MM.1S (cell line): Measurements from ENCODE around the gene MRPS2.

ENCODE experiments used
- DNase-seq: peaks from one replicate; pipeline ENCODE4 v3.0.0-alpha.2; 2015
- H2AFZ ChIP-seq: fragments of 300-600 bp; sonication (generic); 2 replicates; pipeline ENCODE4 v1.6.0; 2016; ENCODE audit warnings: antibody characterized with exemption, low read length
- H3F3A ChIP-seq: fragments of 300-600 bp; sonication (generic); 2 replicates; pipeline ENCODE4 v1.6.1; 2016; ENCODE audit warnings: mild to moderate bottlenecking, antibody characterized with exemption, low read length, moderate library complexity, mixed read lengths; ENCODE audit not compliant: insufficient read depth
- H3K27ac ChIP-seq: fragments of 300-600 bp; sonication (generic); 2 replicates; pipeline ENCODE4 v1.5.1; 2016; ENCODE audit warnings: mild to moderate bottlenecking, low read length
- H3K27me3 ChIP-seq: fragments of 300-600 bp; sonication (generic); replicated peaks from 2 replicates; pipeline ENCODE4 v1.6.0; 2016; ENCODE audit warnings: low read length; ENCODE audit not compliant: insufficient read depth
- H3K36me3 ChIP-seq: fragments of 300-600 bp; sonication (generic); replicated peaks from 2 replicates; pipeline ENCODE4 v1.6.1; 2016; ENCODE audit warnings: mild to moderate bottlenecking, low read length, mixed read lengths; ENCODE audit not compliant: insufficient read depth
- H3K4me1 ChIP-seq: fragments of 300-600 bp; sonication (generic); 2 replicates; pipeline ENCODE4 v1.6.1; 2016; ENCODE audit warnings: low read length, mixed read lengths
- H3K4me2 ChIP-seq: fragments of 300-600 bp; sonication (generic); 2 replicates; pipeline ENCODE4 v1.6.0; 2016; ENCODE audit warnings: low read depth, low read length
- H3K4me3 ChIP-seq: fragments of 300-600 bp; sonication (generic); 2 replicates; pipeline ENCODE4 v1.5.1; 2016; ENCODE audit warnings: low read length, mixed read lengths
- H3K79me2 ChIP-seq: fragments of 300-600 bp; sonication (generic); 2 replicates; pipeline ENCODE4 v1.6.1; 2016; ENCODE audit warnings: mixed run types, low read length, mixed read lengths
- H3K9ac ChIP-seq: fragments of 300-600 bp; sonication (generic); 2 replicates; pipeline ENCODE4 v1.6.1; 2016; ENCODE audit warnings: low read length, mixed read lengths
- H3K9me2 ChIP-seq: fragments of 300-600 bp; sonication (generic); replicated peaks from 2 replicates; pipeline ENCODE4 v1.6.1; 2016; ENCODE audit warnings: mild to moderate bottlenecking, low read length, mixed read lengths; ENCODE audit not compliant: insufficient read depth
- H3K9me3 ChIP-seq: fragments of 300-600 bp; sonication (generic); replicated peaks from 2 replicates; pipeline ENCODE4 v1.6.1; 2016; ENCODE audit warnings: mild to moderate bottlenecking, low read length, mixed read lengths; ENCODE audit not compliant: insufficient read depth
- H4K20me1 ChIP-seq: fragments of 300-600 bp; sonication (generic); 2 replicates; pipeline ENCODE4 v1.6.1; 2016; ENCODE audit warnings: mild to moderate bottlenecking, low read length, moderate library complexity, mixed read lengths; ENCODE audit not compliant: insufficient read depth
- EZH2 ChIP-seq: fragments of 300-600 bp; sonication (generic); optimal IDR thresholded peaks from 2 replicates; pipeline ENCODE3; 2017; ENCODE audit warnings: low read depth, mild to moderate bottlenecking, antibody characterized with exemption, low read length, mixed read lengths
- EZH2phosphoT487 ChIP-seq: fragments of 300-600 bp; sonication (generic); IDR thresholded peaks from 2 replicates; pipeline ENCODE4 v1.6.1; 2018; ENCODE audit warnings: antibody characterized with exemption, low read length
- TF ChIP-seq, protein P1 (sequence below): fragments of 300-600 bp; sonication (generic); IDR thresholded peaks from 2 replicates; pipeline ENCODE4 v1.5.1; 2016; ENCODE audit warnings: antibody characterized with exemption, low read length, mixed read lengths

MRPS2 gene

DNA sequence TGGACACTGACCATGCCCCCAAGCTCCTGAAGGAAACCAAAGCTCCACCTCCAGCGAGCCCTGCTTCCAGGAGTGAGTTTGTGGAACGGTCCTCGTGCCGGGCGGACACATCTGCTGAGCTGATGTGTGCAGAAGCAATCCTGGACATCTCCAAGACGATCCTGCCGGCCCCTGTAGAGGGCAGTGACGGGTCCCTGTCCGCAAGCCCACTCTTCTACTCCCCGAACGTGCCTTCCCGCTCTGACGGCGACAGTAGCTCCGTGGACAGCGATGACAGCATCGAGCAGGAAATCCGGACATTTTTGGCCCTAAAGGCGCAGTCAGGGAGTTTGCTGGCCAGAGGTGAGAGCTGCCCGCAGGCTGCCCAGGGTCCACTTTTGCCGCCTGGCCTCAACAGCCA is 14.7 kb upstream of the MRPS2 start:
- Histone ChIP-seq H3K4me3 (no peak overlapping the region), H4K20me1 (no peaks in the 10 kb centered on the region), H3K9me3 (no peaks in the 10 kb centered on the region), H3K79me2 (peaks cover 2% of the 10 kb centered on the region; the same call in 1 of the 2 replicates), H3K4me1 (no peaks in the 10 kb centered on the region), H3F3A (peaks cover 3% of the 10 kb centered on the region), H2AFZ (no peak overlapping the region), H3K9me2 (no peaks in the 10 kb centered on the region), H3K27ac (no peak overlapping the region), H3K9ac (no peak overlapping the region), H3K27me3 (no peaks in the 10 kb centered on the region), H3K4me2 (no peak overlapping the region), H3K36me3 (no peaks in the 10 kb centered on the region)
- no peak for DNase-seq
- TF ChIP-seq EZH2 = no peak
- TF ChIP-seq, protein P1, sequence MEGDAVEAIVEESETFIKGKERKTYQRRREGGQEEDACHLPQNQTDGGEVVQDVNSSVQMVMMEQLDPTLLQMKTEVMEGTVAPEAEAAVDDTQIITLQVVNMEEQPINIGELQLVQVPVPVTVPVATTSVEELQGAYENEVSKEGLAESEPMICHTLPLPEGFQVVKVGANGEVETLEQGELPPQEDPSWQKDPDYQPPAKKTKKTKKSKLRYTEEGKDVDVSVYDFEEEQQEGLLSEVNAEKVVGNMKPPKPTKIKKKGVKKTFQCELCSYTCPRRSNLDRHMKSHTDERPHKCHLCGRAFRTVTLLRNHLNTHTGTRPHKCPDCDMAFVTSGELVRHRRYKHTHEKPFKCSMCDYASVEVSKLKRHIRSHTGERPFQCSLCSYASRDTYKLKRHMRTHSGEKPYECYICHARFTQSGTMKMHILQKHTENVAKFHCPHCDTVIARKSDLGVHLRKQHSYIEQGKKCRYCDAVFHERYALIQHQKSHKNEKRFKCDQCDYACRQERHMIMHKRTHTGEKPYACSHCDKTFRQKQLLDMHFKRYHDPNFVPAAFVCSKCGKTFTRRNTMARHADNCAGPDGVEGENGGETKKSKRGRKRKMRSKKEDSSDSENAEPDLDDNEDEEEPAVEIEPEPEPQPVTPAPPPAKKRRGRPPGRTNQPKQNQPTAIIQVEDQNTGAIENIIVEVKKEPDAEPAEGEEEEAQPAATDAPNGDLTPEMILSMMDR = no peak
- no peak for TF ChIP-seq EZH2phosphoT487

DNA sequence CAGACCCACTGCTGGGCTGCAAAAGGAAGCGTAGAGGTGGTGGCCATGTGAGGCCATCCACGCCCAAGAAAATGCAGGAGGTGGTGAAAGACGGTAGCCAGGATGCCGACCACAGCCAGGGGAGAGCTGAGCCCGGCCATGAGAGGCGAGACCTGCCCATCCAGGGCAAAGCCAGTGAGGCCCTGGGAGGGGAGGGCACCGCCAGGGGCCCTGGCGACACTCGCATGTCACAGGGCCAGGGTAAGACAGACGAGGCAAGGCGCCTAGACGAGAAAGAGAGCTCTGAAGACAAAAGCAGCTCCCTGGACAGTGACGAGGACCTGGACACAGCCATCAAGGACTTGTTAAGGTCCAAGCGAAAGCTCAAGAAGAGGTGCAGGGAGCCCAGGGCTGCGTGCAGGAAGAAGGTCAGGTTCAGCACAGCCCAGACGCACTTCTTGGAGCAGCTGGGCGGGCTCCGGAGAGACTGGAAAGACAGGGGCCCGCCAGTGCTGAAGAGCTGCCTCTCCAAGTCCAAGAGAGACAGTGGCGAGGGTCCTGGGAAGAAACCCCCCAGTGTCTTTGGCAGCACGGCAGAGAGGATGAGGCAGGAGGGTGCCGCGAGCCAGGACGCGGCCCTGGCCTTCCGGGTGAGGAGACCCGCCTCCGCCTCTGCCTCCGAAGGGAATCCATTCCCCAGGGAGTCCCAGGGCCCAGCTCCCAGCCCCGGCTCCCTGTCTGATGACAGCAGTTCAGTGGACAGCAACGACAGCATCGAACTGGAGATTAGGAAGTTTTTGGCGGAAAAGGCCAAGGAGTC is 14.0 kb upstream of the MRPS2 start:
- no peak for DNase-seq
- no peaks in the 10 kb centered on the region for H3K9me2 ChIP-seq
- H3K4me1 ChIP-seq = no peaks in the 10 kb centered on the region
- no peak overlapping the region for H3K4me2 ChIP-seq
- no peak overlapping the region for H2AFZ ChIP-seq
- H3K27me3 ChIP-seq = no peaks in the 10 kb centered on the region
- TF ChIP-seq EZH2 (no peak), EZH2phosphoT487 (no peak)
- TF ChIP-seq, protein P1 = no peak
- no peaks in the 10 kb centered on the region for H3F3A ChIP-seq
- H3K79me2 ChIP-seq = no peaks in the 10 kb centered on the region
- H3K9me3 ChIP-seq = no peaks in the 10 kb centered on the region
- H3K9ac ChIP-seq = no peak overlapping the region
- H3K27ac ChIP-seq = no peak overlapping the region
- no peaks in the 10 kb centered on the region for H4K20me1 ChIP-seq
- no peaks in the 10 kb centered on the region for H3K36me3 ChIP-seq
- no peak overlapping the region for H3K4me3 ChIP-seq

DNA sequence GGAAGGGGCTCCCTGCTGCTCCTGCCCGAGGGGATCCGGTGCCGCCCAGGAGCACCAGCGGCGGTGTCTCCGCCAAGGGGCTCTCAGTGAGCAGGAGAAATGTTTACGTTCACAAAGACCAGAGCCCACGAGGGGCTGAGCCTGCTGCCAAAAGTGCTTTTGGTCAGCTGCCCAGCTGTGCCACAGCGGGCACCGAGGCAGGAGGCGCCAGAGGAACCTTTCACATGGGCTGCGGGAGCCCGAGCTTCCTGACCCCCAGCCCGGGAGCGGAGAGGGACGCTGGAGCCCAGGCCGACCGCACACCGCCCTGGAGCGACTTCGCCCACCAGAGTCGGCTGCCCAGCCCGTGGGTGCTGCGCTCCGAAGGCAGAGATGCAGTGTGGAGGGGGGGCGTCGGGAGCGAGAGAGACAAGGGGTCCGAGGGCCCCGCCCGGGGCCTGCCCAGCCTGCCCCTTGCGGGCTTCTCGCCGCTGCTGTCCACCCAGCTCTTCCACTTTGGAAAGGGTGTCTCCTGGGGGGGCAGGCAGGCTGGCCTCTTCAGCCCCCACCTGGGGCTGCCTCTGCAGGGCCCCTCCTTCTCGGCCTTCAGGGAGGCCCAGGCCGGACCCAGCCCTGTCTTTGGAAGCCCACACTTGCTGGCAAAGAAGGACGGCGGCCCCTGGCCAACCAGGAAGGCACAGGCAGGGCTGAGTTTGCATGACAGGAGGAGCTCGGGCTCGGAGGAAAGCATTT is 13.0 kb upstream of the MRPS2 start:
- H3K4me1 ChIP-seq = no peaks in the 10 kb centered on the region
- no peaks in the 10 kb centered on the region for H3K9me3 ChIP-seq
- no peak overlapping the region for H3K4me2 ChIP-seq
- TF ChIP-seq, protein P1 = no peak
- TF ChIP-seq EZH2phosphoT487 = no peak
- no peak for TF ChIP-seq EZH2
- no peaks in the 10 kb centered on the region for H3K27me3 ChIP-seq
- H3K36me3 ChIP-seq = no peaks in the 10 kb centered on the region
- no peak overlapping the region for H2AFZ ChIP-seq
- H3K9me2 ChIP-seq = no peaks in the 10 kb centered on the region
- H3K4me3 ChIP-seq = no peak overlapping the region
- no peak overlapping the region for H3K27ac ChIP-seq
- no peak overlapping the region for H3K9ac ChIP-seq
- H4K20me1 ChIP-seq = no peaks in the 10 kb centered on the region
- no peaks in the 10 kb centered on the region for H3K79me2 ChIP-seq
- DNase-seq = no peak
- no peaks in the 10 kb centered on the region for H3F3A ChIP-seq
